ENCODE measurements around the gene CGB2. TPM values are rescaled to one million over a fixed set of nuclear protein-coding genes. Genes with fewer than 3 reads are reported as not detected.

Gene CGB2
- total and polyA plus RNA-seq, 8 donors, result not detected

DNA sequence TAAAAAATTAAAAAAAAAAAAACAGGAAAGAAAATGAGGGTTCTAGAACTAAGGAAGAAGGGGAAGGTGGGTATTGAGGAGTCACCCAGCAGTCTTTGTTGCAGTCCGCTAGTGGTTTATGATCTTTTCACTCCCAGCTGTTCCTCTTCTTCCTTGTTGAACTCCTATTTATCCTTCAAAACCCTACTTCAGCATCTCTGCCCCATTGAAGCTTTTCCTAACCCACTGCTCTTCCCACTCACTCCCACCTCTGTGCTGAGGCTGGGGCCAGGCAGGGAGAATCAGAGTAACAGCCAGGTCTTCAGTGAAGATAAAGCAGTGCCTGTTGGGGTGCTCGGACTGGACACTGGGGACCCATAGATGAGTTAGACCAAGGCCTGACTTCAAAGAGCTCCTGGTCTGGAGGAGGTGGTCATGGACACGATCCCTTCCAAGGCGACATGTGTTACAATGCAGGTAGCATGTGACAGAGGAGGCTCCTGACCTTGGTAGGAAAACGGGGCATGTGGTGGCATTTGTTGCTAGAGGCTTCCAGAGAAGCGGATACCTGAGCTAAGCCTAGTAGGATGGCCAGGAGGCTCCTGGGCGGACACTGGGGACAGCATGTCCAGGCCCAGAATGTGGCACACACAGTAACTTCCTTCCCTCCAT, 26.6 kb upstream of the CGB2 start:
- Histone ChIP-seq H3K27me3 (no peaks in the 10 kb centered on the region), H3K9me3 (no peaks in the 10 kb centered on the region), H3K27ac (no peak overlapping the region), H3K4me3 (no peak overlapping the region), H3K36me3 (peaks cover 0 to 12% (median 9%) of the 10 kb centered on the region in 3 donors), H3K4me1 (no peaks in the 10 kb centered on the region)
- no peak for TF ChIP-seq CTCF (IDR thresholded peaks at IDR 0.05)
- intact Hi-C loops (cut with DNase I), result no loop called here
- no peak for FAIRE-seq
- no peak for ATAC-seq
- DNase-seq, result no peak
- 87 to 89% methylated on average over 7 of the region's 7 CpGs for WGBS, 2 donors

- no peak for TF ChIP-seq CTCF (IDR thresholded peaks at IDR 0.05)
- FAIRE-seq, result no peak
Measured at GRCh38 chr19:49006905-49007304, 24.8 kb upstream of the CGB2 start.

GRCh38 chr19:49009828-49010227, 21.9 kb upstream of the CGB2 start:
- Histone ChIP-seq H3K36me3 (peaks cover 0 to 13% (median 4%) of the 10 kb centered on the region in 3 donors), H3K4me1 (no peaks in the 10 kb centered on the region), H3K27ac (no peak overlapping the region), H3K9me3 (no peaks in the 10 kb centered on the region), H3K4me3 (no peak overlapping the region), H3K27me3 (no peaks in the 10 kb centered on the region)
- FAIRE-seq (no peak), DNase-seq (no peak), ATAC-seq (no peak)
- 95% methylated on average over 14 to 18 of the region's 18 CpGs for WGBS, 2 donors
- intact Hi-C loops (cut with DNase I), result no loop called here
- TF ChIP-seq CTCF (IDR thresholded peaks at IDR 0.05), result no peak

More at GRCh38 chr19:49006905-49007304, 24.8 kb upstream of the CGB2 start:
- 95% methylated on average over 22 of the region's 22 CpGs for WGBS, 2 donors
- DNase-seq, result no peak
- no peaks in the 10 kb centered on the region for H3K9me3 ChIP-seq
- no peaks in the 10 kb centered on the region for H3K27me3 ChIP-seq
- H3K4me1 ChIP-seq, result no peaks in the 10 kb centered on the region
- intact Hi-C loops (cut with DNase I), result no loop called here
- ATAC-seq, result no peak
- no peak overlapping the region for H3K4me3 ChIP-seq
- H3K27ac ChIP-seq, result no peak overlapping the region
- H3K36me3 ChIP-seq, result peaks cover 0 to 13% (median 12%) of the 10 kb centered on the region in 3 donors

DNA sequence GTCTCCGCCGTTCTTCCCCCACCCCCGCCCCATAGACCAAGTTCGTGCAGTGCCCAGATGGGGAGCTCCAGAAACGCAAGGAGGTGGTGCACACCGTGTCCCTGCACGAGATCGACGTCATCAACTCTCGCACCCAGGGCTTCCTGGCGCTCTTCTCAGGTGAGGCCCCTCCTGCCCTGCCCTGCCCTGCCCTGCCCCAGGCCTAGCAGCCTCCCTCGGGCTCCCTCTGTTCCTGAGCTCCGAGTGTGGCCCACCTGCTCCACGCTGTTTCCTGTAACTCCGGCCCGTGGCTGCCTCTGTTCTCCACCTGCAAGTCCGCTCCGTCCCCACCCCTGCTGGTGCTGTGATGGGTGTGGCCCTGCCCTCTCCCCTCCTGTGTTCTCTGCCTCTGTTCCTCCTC, 21.2 kb upstream of the CGB2 start:
- H3K9me3 ChIP-seq, result no peaks in the 10 kb centered on the region
- DNase-seq (no peak), ATAC-seq (no peak), FAIRE-seq (no peak)
- 92% methylated on average over 18 of the region's 18 CpGs for WGBS, 2 donors
- H3K36me3 ChIP-seq, result peaks cover 0 to 13% (median 0%) of the 10 kb centered on the region in 3 donors
- no peak for TF ChIP-seq CTCF (IDR thresholded peaks at IDR 0.05)
- H3K4me3 ChIP-seq, result no peak overlapping the region
- H3K27ac ChIP-seq, result no peak overlapping the region
- no peaks in the 10 kb centered on the region for H3K4me1 ChIP-seq
- H3K27me3 ChIP-seq, result no peaks in the 10 kb centered on the region
- intact Hi-C loops (cut with DNase I), result no loop called here

DNA sequence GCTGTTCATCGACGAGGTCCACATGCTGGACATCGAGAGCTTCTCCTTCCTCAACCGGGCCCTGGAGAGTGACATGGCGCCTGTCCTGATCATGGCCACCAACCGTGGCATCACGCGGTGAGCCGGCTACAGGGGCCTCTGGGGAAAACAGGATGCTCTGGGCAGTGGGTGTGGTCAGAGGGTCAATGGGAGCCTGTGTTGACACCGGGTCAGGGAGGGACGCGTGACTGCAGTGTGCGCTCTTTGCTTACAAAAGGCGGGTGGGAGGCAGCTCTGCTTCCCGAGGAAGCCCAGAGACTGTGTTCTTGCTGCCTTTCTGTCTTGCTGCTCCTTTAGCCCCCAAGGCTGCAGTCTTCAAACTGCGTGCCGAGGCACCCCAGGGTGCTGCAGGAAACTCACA, 20.5 kb upstream of the CGB2 start:
- no peak overlapping the region for H3K4me3 ChIP-seq
- H3K4me1 ChIP-seq, result no peaks in the 10 kb centered on the region
- H3K36me3 ChIP-seq, result peaks cover 0 to 13% (median 0%) of the 10 kb centered on the region in 3 donors
- 87 to 93% methylated on average over 17 of the region's 17 CpGs for WGBS, 2 donors
- no peak for FAIRE-seq
- no peak for DNase-seq
- TF ChIP-seq CTCF (IDR thresholded peaks at IDR 0.05), result no peak
- ATAC-seq, result no peak
- H3K27me3 ChIP-seq, result no peaks in the 10 kb centered on the region
- H3K27ac ChIP-seq, result no peak overlapping the region
- intact Hi-C loops (cut with DNase I), result no loop called here
- no peaks in the 10 kb centered on the region for H3K9me3 ChIP-seq

All from pancreas (tissue), 10 donors.